Mesodermal cell (in vitro differentiated cells): ENCODE measurements around the gene ZNF492.
"Not testable (repeated sequence)": the region's sequence is repeated elsewhere in the genome, so short reads cannot be mapped to it uniquely, and the experiment has no call there.

Experiments used
- H3K27ac ChIP-seq: 2 replicates; pipeline ENCODE4 v1.7.0; 2013; ENCODE audit warnings: mild to moderate bottlenecking, low read depth, low read length, moderate library complexity; ENCODE audit not compliant: severe bottlenecking
- H3K36me3 ChIP-seq: 2 replicates; pipeline ENCODE4 v1.7.1; 2013; ENCODE audit warnings: mild to moderate bottlenecking, low read length, moderate library complexity; ENCODE audit not compliant: control insufficient read depth, insufficient read depth
- H3K4me1 ChIP-seq: one replicate; pipeline ENCODE4 v1.7.1; 2013; ENCODE audit warnings: mild to moderate bottlenecking, low read length; ENCODE audit not compliant: insufficient read depth, control insufficient read depth, poor library complexity, severe bottlenecking
- H3K4me3 ChIP-seq: 2 replicates; pipeline ENCODE4 v1.7.0; 2013; ENCODE audit warnings: low read length, control low read depth, mild to moderate bottlenecking; ENCODE audit not compliant: insufficient read depth, poor library complexity, severe bottlenecking; ENCODE audit errors: extremely low read depth
- H3K9me3 ChIP-seq: 2 replicates; pipeline ENCODE4 v1.7.1; 2013; ENCODE audit warnings: mild to moderate bottlenecking, low read length, moderate library complexity; ENCODE audit not compliant: control insufficient read depth
- WGBS, 2 experiments: methylation state at CpG; one replicate each; pipeline ENCODE4 v1.1.5; 2013; ENCODE audit warnings: missing lambda C conversion rate in 2 of 2; ENCODE audit not compliant: insufficient coverage in 2 of 2; 5-methylcytosine and 5-hydroxymethylcytosine counted together

ZNF492 gene

DNA sequence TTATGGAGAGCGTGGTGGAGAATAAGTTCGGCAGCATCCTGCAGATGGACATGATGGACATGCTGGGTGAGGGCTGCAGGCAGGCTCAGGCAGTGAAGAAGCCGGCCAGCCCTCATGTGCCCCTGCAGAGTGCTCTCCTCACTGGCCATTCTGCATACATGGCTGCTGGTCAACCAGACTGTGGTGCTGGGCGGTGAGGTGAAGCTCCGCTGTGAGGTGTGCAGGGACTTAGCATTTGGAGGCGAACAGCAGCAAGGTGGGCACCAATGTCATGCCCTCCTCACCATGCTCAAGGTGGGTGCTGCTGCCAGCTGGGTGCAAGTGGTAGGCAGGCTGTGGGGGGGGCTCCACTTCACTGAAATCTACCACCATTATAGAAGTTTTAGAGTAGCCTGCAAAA, 5.7 kb upstream of the ZNF492 start:
- 80 to 82% methylated on average over 4 to 5 of the region's 6 CpGs for WGBS, 2 experiments
- H3K4me3 ChIP-seq, result no peak overlapping the region

DNA sequence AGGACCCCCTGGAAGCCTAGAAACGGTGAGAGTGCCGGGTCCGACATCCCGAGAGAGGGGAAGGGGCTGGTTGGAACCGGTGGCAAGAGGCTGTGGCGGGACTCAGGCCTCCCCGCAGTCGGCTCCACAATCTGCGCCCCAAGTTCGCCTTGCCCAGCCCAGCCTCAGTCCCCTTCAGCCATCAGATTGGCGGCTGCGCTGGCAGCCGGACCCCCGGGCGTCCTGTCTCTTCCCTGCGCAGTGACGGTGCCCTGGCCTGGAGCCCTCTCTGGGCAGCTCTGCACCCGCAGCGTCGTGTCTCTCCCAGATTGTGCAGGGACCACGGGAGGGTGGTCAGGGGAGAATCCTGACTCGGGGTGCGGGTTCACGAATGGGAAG, 315 bp downstream of the ZNF492 start:
- Histone ChIP-seq H3K9me3 (peaks cover 31% of the 10 kb centered on the region), H3K27ac (no peak overlapping the region), H3K4me1 (no peaks in the 10 kb centered on the region), H3K36me3 (no peaks in the 10 kb centered on the region), H3K4me3 (no peak overlapping the region)
- 85 to 87% methylated on average over 15 to 21 of the region's 24 CpGs for WGBS, 2 experiments

More for the DNA sequence above, 5.7 kb upstream of the ZNF492 start:
- Histone ChIP-seq H3K36me3 (no peaks in the 10 kb centered on the region), H3K27ac (no peak overlapping the region), H3K9me3 (peaks cover 56% of the 10 kb centered on the region), H3K4me1 (no peaks in the 10 kb centered on the region)

- peaks cover 23% of the 10 kb centered on the region for H3K9me3 ChIP-seq
- H3K4me1 ChIP-seq, H3K4me3 ChIP-seq, H3K27ac ChIP-seq, H3K36me3 ChIP-seq: not testable (repeated sequence)
- WGBS, 2 experiments, result 60% methylated on average over 1 of the region's 2 CpGs; no CpG with 5 or more reads in 1 of the 2 experiments
Measured at GRCh38 chr19:22685493-22685892, 51.4 kb downstream of the ZNF492 start.

DNA sequence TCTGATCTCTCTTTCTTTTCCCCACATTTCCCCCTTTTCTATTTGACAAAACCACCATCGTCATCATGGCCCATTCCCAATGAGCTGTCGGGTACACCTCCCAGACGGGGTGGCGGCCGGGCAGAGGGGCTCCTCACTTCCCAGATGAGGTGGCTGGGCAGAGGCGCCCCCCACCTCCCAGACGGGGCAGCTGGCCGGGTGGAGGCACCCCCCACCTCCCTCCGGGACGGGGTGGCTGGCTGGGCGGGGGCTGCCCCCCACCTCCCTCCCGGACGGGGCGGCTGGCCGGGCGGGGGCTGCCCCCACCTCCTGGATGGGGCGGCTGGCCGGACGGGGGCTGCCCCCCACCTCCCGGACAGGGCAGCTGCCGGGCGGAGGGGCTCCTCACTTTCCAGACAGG, 68.5 kb downstream of the ZNF492 start:
- peaks cover 38% of the 10 kb centered on the region for H3K9me3 ChIP-seq
- not testable (repeated sequence) for H3K4me3 ChIP-seq, H3K4me1 ChIP-seq, H3K27ac ChIP-seq, H3K36me3 ChIP-seq
- WGBS, 2 experiments, result 100% methylated on average over 3 to 4 of the region's 22 CpGs

DNA sequence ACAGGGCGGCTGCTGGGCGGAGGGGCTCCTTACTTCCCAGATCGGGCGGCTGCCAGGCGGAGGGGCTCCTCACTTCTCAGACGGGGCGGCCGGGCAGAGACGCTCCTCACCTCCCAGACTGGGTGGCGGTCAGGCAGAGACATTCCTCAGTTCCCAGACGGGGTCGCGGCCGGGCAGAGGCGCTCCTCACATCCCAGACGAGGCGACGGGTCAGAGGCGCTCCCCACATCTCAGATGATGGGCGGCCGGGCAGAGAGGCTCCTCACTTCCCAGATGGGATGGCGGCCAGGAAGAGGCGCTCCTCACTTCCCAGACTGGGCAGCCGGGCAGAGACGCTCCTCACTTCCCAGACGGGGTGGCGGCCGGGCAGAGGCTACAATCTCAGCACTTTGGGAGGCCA, 69.0 kb downstream of the ZNF492 start:
- H3K4me1 ChIP-seq, H3K36me3 ChIP-seq, H3K4me3 ChIP-seq, H3K27ac ChIP-seq: not testable (repeated sequence)
- peaks cover 40% of the 10 kb centered on the region for H3K9me3 ChIP-seq
- WGBS, 2 experiments, result 86 to 88% methylated on average over 13 to 23 of the region's 28 CpGs

GRCh38 chr19:22708983-22709382, 74.9 kb downstream of the ZNF492 start:
- no peaks in the 10 kb centered on the region for H3K36me3 ChIP-seq
- no peaks in the 10 kb centered on the region for H3K4me1 ChIP-seq
- H3K9me3 ChIP-seq, result peaks cover 40% of the 10 kb centered on the region
- no peak overlapping the region for H3K4me3 ChIP-seq
- WGBS, 2 experiments, result 83% methylated on average over 25 to 27 of the region's 27 CpGs
- H3K27ac ChIP-seq, result no peak overlapping the region
